H1 (cell line): ENCODE measurements around the gene DGKZ. TPM values are rescaled to one million over a fixed set of nuclear protein-coding genes. Genes with fewer than 3 reads are reported as not detected.

ENCODE experiments used
- CREB1 ChIP-seq: IDR thresholded peaks from 2 replicates; pipeline ENCODE4 v1.6.1; 2012; ENCODE audit warnings: inconsistent platforms
- HDAC6 ChIP-seq: IDR thresholded peaks from one replicate; pipeline ENCODE4 v1.7.1; 2012; ENCODE audit warnings: low read depth, mild to moderate bottlenecking, inconsistent platforms, low read length, moderate library complexity
- NRF1 ChIP-seq: IDR thresholded peaks from 2 replicates; pipeline ENCODE4 v1.6.1; 2011; ENCODE audit warnings: mild to moderate bottlenecking, low read depth, low read length, improper control_type of control experiment
- SRF ChIP-seq: IDR thresholded peaks from 2 replicates; pipeline ENCODE4 v1.6.1; 2011; ENCODE audit warnings: mild to moderate bottlenecking, low read depth, low read length, moderate library complexity
- SUZ12 ChIP-seq: fragments of 200-600 bp; sonication (generic); IDR thresholded peaks from 2 replicates; pipeline ENCODE4 v1.6.1; 2012; ENCODE audit warnings: mild to moderate bottlenecking, inconsistent platforms, low read length, moderate library complexity, mixed read lengths
- TEAD4 ChIP-seq: IDR thresholded peaks from 2 replicates; pipeline ENCODE4 v1.6.1; 2012; ENCODE audit warnings: low read depth, low read length, inconsistent platforms, mixed read lengths
- polyA plus RNA-seq, 7 experiments: library from polyadenylated mRNA; depleted of rRNA in 3 of 7; stranded (reverse) in 5 of 7; unstranded in 2 of 7; fragments of >200 nt in 5 of 7; fragments of 200-250 nt in 2 of 7; gene quantifications; 1 replicate in 5 of 7; 2 replicates in 1 of 7; 4 replicates in 1 of 7; pipeline versions ENCODE4 v1.2.1 to v1.2.3, GENCODE V29; 2011 to 2013; ENCODE audit warnings: missing spikeins in 2 of 7, mixed read lengths in 2 of 7
- total RNA-seq: library from RNA; stranded (reverse); fragmentation: NEBNext Ultra II Directional; extraction: Animal tissue kit (Norgen Biotek cat#: 25700); gene quantifications from 2 replicates; pipeline ENCODE4 v1.2.1, GENCODE V29; 2021
- TF ChIP-seq, protein P1 (sequence below): IDR thresholded peaks from 2 replicates; pipeline ENCODE4 v1.6.1; 2011; ENCODE audit warnings: low read length, improper control_type of control experiment

DGKZ gene
- total and polyA plus RNA-seq, 2 of the 8 experiments (the other 6 are each of a cell fraction or from before 2014, with no cell fraction given): 84.4 to 184 TPM

DNA sequence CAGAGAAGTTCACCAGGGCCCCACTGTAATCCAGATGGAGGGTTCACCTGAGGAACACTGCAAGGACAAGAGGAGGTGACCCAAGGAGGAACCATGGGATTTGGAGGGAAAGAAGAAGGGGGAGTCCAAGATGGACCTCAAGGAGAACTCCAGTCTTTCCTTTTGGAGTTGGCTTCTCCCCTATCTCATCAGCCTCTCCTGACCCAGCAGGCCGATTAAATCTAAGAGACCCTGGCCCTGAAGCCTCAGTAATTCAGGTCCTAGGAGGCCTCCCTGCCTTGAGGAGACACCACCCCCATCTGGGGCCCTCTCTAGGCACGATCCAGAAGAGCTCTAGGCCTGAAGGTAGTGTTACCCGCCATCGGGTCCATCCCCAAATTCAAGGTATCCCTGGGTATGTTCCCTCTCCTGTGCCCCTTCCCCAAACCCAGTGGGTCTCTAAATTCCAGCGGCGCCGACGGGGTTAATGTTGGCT is 15.1 kb upstream of the DGKZ start (continued):
- no peak for TF ChIP-seq SUZ12
- no peak for TF ChIP-seq SRF
- TF ChIP-seq HDAC6: no peak
- TF ChIP-seq, protein P1, sequence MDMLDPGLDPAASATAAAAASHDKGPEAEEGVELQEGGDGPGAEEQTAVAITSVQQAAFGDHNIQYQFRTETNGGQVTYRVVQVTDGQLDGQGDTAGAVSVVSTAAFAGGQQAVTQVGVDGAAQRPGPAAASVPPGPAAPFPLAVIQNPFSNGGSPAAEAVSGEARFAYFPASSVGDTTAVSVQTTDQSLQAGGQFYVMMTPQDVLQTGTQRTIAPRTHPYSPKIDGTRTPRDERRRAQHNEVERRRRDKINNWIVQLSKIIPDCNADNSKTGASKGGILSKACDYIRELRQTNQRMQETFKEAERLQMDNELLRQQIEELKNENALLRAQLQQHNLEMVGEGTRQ: no peak
- no peak for TF ChIP-seq TEAD4
- TF ChIP-seq NRF1: no peak
- no peak for TF ChIP-seq CREB1
